ENCODE results near the gene MRPL12.
A peak's percentile ranks its signal among the peaks of the same experiment; 100 is the strongest.

The MRPL12 gene

DNA sequence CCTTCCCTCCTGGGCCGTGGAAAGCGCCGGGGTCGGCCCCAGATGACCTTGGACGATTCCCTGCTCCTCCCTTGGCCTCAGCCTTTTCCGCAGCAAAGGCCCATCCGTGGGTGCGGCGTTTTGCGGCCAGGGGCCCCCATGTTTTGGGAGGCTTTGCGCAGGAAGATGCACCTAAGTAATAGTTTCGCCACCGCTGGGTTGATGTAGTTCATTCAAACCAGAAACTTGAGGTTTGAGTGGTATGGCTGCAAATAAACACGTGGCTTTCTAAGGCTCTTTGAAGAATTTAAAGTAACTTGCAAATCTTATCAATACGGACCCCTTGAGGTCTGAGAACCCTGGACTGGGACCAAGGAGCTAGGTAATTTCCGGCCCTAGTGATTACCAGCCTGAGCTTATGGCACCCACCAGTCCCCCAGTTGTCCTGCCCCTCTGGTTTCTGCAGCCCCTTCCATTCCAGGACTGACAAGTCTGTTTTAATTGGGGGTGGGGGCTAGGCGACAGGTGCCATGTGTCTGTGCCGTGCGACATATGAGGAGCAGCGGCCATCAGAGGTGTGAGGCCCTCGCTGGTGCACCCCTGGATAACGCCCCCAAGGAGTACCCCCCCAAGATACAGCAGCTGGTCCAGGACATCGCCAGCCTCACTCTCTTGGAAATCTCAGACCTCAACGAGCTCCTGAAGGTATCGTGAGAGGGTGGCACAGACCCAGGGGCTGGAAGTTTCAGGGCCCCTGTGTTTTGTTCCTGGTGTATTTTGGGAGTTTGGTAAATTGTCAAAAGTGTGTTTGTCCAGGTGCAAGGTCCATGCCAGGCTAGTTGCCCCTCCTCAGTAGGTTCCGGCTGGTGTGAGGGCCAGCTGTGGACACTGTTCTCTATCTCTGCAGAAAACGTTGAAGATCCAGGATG, 834 bp downstream of the MRPL12 start:
- H3K4me1 ChIP-seq (ENCODE audit: control insufficient read depth, insufficient read depth, low read length, unreplicated experiment): peaks cover 24% of the 10 kb centered on the region
- peaks cover 15% of the 10 kb centered on the region; the same call in 1 of the 2 replicates for H3K36me3 ChIP-seq (ENCODE audit: insufficient read depth, low read length)
- H3K4me3 ChIP-seq (ENCODE audit: low read depth, low read length): peak overlapping the region; percentile 86
- peak overlapping the region; percentile 90 for H3K27ac ChIP-seq (ENCODE audit: low read depth, low read length)
- H3K79me2 ChIP-seq (ENCODE audit: control insufficient read depth, insufficient read depth, low read length, unreplicated experiment): peaks cover 41% of the 10 kb centered on the region
- H3K27me3 ChIP-seq (ENCODE audit: insufficient read depth, low read length): no peaks in the 10 kb centered on the region
- H2AFZ ChIP-seq (ENCODE audit: low read length, unreplicated experiment): no peak overlapping the region

DNA sequence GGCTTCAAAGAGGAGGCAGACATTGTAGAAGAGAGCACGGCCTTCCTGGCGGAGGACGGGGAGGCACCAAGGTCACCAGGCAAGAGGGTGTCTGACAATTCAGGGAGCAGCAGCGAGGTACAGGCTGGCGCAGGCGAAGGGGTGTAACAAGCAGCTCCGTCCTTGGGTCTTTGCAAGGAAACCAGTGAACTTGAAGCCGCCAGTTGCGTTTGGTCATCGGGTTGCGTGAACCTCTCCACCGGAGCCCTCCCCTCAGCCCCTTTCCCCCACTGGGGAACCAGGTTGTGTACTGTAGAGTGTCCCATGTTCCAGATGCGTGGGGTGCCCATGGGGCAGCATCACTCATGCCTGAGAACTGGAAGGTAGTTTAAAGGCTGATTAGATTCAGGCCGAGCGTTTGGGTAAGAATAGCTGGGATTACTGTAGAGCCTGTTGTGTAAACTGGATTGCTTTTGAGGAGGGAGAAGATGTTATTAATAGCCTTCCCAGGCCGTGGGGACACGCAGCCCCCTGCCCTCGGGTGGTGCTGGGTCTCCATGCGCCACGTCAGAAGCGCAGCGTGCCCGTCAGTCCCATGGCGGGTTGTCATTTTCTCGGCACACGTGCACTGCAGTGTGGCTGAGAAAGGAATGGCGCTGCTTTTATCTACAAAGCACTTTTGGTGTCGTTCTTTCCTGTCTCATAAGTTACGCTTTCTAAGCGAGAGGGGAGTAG, 2.5 kb downstream of the MRPL12 start:
- peaks cover 34% of the 10 kb centered on the region for H3K79me2 ChIP-seq (ENCODE audit: control insufficient read depth, insufficient read depth, low read length, unreplicated experiment)
- peaks cover 13% of the 10 kb centered on the region; the same call in 1 of the 2 replicates for H3K36me3 ChIP-seq (ENCODE audit: insufficient read depth, low read length)

DNA sequence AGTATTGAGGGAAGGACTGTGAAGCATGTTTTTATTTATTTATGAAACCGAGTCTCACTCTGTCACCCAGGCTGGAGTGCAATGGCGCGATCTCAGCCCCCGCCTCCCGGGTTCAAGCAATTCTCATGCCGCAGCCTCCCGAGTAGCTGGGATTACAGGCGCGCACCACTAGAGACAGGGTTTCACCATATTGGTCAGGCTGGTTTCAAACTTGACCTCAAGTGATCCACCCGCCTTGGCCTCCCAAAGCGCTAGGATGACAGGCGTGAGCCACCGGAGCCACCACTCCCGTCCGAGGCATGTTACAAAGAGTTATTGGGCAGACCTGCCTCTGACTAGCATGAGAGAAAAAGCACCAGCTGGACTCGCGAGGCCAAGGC, 3.1 kb downstream of the MRPL12 start:
- Histone ChIP-seq H3K79me2 (ENCODE audit: control insufficient read depth, insufficient read depth, low read length, unreplicated experiment) (peaks cover 29% of the 10 kb centered on the region), H2AFZ (ENCODE audit: low read length, unreplicated experiment) (no peak overlapping the region), H3K27ac (ENCODE audit: low read depth, low read length) (no peak overlapping the region), H3K27me3 (ENCODE audit: insufficient read depth, low read length) (no peaks in the 10 kb centered on the region), H3K36me3 (ENCODE audit: insufficient read depth, low read length) (peaks cover 9% of the 10 kb centered on the region; the same call in 1 of the 2 replicates), H3K4me3 (ENCODE audit: low read depth, low read length) (no peak overlapping the region), H3K4me1 (ENCODE audit: control insufficient read depth, insufficient read depth, low read length, unreplicated experiment) (peaks cover 28% of the 10 kb centered on the region)

More for the DNA sequence above, 2.5 kb downstream of the MRPL12 start:
- H3K4me3 ChIP-seq (ENCODE audit: low read depth, low read length): no peak overlapping the region
- H3K27ac ChIP-seq (ENCODE audit: low read depth, low read length): no peak overlapping the region
- H2AFZ ChIP-seq (ENCODE audit: low read length, unreplicated experiment): no peak overlapping the region
- H3K4me1 ChIP-seq (ENCODE audit: control insufficient read depth, insufficient read depth, low read length, unreplicated experiment): peaks cover 28% of the 10 kb centered on the region
- no peaks in the 10 kb centered on the region for H3K27me3 ChIP-seq (ENCODE audit: insufficient read depth, low read length)

DNA sequence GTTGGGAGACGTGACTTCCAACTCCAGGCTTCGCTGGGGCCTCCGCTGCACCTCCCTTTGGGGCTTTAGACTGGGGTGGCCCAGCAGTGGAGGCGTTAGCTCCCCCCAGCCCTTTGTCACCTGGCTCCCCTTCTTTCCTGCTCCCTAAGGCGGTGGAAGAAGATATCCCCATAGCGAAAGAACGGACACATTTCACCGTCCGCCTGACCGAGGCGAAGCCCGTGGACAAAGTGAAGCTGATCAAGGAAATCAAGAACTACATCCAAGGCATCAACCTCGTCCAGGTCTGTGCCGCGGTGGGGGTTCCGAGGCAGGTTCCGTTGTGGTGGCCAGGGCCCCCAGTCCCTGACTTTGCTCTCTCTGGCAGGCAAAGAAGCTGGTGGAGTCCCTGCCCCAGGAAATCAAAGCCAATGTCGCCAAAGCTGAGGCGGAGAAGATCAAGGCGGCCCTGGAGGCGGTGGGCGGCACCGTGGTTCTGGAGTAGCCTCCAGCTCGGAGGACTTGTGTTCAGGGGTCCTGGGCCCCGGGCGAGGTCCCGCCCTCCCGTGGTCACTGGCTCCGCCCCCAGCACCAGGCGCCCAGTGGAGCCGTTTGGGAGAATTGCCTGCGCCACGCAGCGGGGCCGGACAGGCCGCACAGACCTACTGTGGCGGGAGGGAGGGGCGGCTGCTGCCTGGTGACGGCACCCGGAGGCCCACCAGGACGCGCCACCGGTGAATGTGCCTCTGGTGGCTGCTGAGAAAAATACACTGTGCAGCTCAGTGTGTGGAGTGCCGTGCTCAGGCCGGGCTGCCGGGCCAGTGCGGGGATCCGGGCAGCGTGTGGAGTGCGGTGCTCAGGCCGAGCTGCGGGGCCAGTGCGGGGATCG, 3.8 kb downstream of the MRPL12 start:
- H2AFZ ChIP-seq (ENCODE audit: low read length, unreplicated experiment): no peak overlapping the region
- no peak overlapping the region for H3K4me3 ChIP-seq (ENCODE audit: low read depth, low read length)
- peaks cover 21% of the 10 kb centered on the region for H3K79me2 ChIP-seq (ENCODE audit: control insufficient read depth, insufficient read depth, low read length, unreplicated experiment)
- peaks cover 3% of the 10 kb centered on the region; the same call in 1 of the 2 replicates for H3K36me3 ChIP-seq (ENCODE audit: insufficient read depth, low read length)
- no peaks in the 10 kb centered on the region for H3K27me3 ChIP-seq (ENCODE audit: insufficient read depth, low read length)
- H3K27ac ChIP-seq (ENCODE audit: low read depth, low read length): no peak overlapping the region
- peaks cover 22% of the 10 kb centered on the region for H3K4me1 ChIP-seq (ENCODE audit: control insufficient read depth, insufficient read depth, low read length, unreplicated experiment)

DNA sequence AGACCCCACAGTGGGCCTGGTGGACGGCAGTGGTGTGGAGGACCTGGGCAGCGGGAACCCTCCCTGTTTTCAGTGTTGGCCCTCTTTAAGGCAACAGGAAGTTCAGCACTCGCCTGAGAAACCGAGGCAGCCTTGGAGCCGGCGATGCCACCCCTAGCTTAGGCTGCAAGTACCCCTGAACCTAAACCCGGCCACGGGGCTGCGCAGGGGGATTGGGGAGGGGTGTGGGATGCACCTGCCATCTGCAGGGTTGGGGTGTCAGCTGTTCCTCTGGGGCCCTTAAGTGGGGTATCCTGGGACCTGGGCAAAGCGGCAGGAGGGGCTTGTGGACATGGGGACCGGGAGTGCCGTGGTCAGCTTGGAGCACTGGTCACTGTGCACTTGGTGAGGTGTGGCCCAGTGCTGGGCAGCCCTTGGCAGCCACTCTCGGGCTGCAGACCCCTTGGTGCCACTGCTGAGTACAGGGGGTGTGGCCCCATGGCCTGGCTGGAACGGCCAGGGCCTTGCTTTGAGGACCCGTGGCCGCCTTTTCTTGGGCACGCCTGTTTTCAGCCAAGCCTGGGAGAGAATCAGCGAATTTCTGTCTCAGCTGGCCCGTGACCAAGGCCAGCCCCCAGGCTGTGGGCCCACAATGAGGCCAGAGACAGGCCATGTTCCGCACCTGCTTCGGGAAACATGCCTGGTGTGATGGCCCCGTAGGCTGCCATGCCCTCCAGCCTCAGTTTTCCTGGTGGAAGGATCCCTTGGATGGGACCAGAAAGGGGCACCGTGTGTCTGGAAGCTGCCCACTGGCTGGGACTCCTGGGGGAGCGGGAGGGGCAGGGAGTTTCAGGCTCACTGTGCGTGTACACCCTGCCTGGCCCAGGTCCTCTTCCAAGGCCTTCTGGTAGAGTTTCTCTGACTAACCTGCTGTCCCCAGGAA, 4.8 kb downstream of the MRPL12 start:
- Histone ChIP-seq H3K4me3 (ENCODE audit: low read depth, low read length) (no peak overlapping the region), H3K36me3 (ENCODE audit: insufficient read depth, low read length) (peaks cover 3% of the 10 kb centered on the region; the same call in 1 of the 2 replicates)

DNA sequence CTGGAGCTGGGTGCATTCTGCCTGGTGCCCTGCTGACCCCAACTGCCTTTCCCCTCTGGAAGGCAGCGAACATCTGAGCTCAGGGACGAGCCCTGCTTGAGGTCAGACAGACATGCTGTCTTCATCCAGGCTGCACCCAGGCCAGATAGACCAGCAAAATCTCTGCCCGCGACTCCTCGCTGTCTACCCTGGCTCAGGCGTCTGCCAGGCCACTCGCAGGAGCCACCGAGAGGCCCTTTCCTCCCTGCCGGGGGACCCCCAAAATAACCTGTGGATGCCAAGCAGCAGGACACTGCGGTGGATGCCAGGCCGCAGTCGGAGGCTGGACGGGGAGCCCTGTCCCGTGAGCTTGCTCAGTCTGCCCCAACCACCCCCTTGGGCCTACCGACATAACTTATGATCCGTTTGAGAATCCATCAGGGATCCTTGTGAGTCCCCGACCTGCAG, 5.6 kb downstream of the MRPL12 start:
- H3K4me3 ChIP-seq (ENCODE audit: low read depth, low read length): no peak overlapping the region
- no peak overlapping the region for H3K27ac ChIP-seq (ENCODE audit: low read depth, low read length)
- peaks cover 14% of the 10 kb centered on the region for H3K79me2 ChIP-seq (ENCODE audit: control insufficient read depth, insufficient read depth, low read length, unreplicated experiment)
- peaks cover 19% of the 10 kb centered on the region for H3K4me1 ChIP-seq (ENCODE audit: control insufficient read depth, insufficient read depth, low read length, unreplicated experiment)
- no peak overlapping the region for H2AFZ ChIP-seq (ENCODE audit: low read length, unreplicated experiment)
- peaks cover 3% of the 10 kb centered on the region; the same call in 1 of the 2 replicates for H3K36me3 ChIP-seq (ENCODE audit: insufficient read depth, low read length)
- no peaks in the 10 kb centered on the region for H3K27me3 ChIP-seq (ENCODE audit: insufficient read depth, low read length)

More for the DNA sequence above, 4.8 kb downstream of the MRPL12 start:
- Histone ChIP-seq H3K4me1 (ENCODE audit: control insufficient read depth, insufficient read depth, low read length, unreplicated experiment) (peaks cover 19% of the 10 kb centered on the region), H2AFZ (ENCODE audit: low read length, unreplicated experiment) (no peak overlapping the region), H3K79me2 (ENCODE audit: control insufficient read depth, insufficient read depth, low read length, unreplicated experiment) (peaks cover 20% of the 10 kb centered on the region), H3K27ac (ENCODE audit: low read depth, low read length) (no peak overlapping the region), H3K27me3 (ENCODE audit: insufficient read depth, low read length) (no peaks in the 10 kb centered on the region)

DNA sequence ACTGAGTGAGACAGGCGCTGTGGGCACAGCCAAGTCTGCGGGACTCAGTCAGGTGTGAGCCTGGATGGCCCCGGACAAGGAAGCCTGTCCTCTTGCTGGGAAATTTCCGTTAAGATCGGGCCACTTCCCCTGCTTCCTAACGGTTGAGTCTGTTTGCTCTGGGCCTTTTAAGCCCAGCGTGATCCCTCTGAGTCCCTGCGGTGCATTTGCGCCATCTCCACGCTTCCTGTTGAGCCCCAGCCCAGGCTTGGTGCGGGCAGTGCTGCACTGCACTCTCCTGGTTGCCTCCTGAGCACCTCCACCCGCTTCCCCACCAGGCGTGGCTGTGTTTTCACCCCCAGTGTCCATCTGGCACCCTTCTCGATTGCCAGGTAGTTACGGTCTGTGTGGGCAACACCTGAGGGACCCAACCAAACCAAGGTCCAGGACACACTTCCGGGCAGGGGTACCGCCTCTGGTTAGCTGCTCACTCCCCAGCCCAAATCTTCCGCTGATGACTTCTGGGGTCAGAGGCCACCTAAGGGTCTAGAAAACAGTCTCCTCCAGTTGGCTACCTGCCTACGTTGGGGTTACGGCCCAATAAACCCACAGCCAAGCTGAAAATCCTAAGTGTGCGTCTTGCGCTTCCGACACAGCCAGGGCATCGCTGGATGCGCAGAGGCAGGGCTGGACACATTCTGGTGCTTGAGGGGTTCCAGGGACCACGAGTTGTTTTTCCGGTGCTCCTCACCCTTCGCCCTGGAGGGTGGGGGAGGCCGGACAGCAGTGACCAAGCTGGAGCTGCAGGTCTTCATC, 7.5 kb downstream of the MRPL12 start:
- Histone ChIP-seq H2AFZ (ENCODE audit: low read length, unreplicated experiment) (no peak overlapping the region), H3K4me3 (ENCODE audit: low read depth, low read length) (peak overlapping the region; percentile 95), H3K27me3 (ENCODE audit: insufficient read depth, low read length) (no peaks in the 10 kb centered on the region), H3K4me1 (ENCODE audit: control insufficient read depth, insufficient read depth, low read length, unreplicated experiment) (peaks cover 14% of the 10 kb centered on the region), H3K27ac (ENCODE audit: low read depth, low read length) (no peak overlapping the region), H3K36me3 (ENCODE audit: insufficient read depth, low read length) (no peaks in the 10 kb centered on the region; the same call in 1 of the 2 replicates), H3K79me2 (ENCODE audit: control insufficient read depth, insufficient read depth, low read length, unreplicated experiment) (peaks cover 4% of the 10 kb centered on the region)

DNA sequence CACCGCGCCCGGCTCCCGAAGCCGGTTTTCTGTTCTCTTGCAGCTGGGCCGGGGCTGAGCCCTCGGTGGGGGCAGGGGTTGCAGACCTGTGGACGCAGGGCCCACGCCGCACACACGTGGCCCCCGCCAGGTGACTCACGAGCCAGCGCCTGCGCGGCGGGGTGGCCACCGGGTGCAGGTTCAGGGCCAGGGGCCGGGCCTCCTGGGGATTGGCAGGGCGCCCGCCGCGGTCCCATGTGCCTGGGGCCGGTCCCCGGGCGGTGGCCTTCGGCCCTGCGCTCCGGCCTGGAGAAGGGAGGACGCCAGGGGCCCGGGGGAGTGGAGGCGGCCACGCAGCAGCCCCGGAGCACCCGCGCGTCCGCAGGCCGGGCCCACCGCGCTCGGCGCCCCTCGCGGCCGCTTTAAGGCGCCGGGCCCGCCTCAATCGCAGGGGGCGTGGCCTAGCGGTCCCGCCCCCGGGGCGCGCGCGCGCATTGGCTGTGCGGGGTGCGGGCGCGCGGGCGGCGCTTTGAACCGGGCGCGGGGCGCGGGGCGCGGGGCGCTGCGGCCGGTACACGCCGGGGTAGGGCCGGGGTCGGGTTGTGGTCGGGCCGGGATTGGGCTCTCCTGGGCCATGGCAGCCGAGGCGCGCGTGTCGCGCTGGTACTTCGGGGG, 8.8 kb downstream of the MRPL12 start, which contains the start of gene SLC25A10:
Gene SLC25A10 (plus strand): TSS at position 471 of the 654 bp plus-strand sequence. CDS start 143 bp downstream, at position 614.
- Histone ChIP-seq H3K4me1 (ENCODE audit: control insufficient read depth, insufficient read depth, low read length, unreplicated experiment) (peaks cover 14% of the 10 kb centered on the region), H3K36me3 (ENCODE audit: insufficient read depth, low read length) (no peaks in the 10 kb centered on the region; the same call in 1 of the 2 replicates), H3K27ac (ENCODE audit: low read depth, low read length) (peak within 1 kb of the TSS; percentile 23; the same call in 1 of the 2 replicates), H3K4me3 (ENCODE audit: low read depth, low read length) (peak within 1 kb of the TSS; percentile 95), H3K79me2 (ENCODE audit: control insufficient read depth, insufficient read depth, low read length, unreplicated experiment) (peaks cover 4% of the 10 kb centered on the region), H2AFZ (ENCODE audit: low read length, unreplicated experiment) (peak within 1 kb of the TSS; percentile 89), H3K27me3 (ENCODE audit: insufficient read depth, low read length) (no peaks in the 10 kb centered on the region)

Measured in ACC112 (cell line).